ENCODE results near the gene IQGAP2. TPM values are rescaled to one million over a fixed set of nuclear protein-coding genes. Genes with fewer than 3 reads are reported as not detected.

IQGAP2 gene
- total RNA-seq, 1 donor from 2014 or later: 8.8 TPM

DNA sequence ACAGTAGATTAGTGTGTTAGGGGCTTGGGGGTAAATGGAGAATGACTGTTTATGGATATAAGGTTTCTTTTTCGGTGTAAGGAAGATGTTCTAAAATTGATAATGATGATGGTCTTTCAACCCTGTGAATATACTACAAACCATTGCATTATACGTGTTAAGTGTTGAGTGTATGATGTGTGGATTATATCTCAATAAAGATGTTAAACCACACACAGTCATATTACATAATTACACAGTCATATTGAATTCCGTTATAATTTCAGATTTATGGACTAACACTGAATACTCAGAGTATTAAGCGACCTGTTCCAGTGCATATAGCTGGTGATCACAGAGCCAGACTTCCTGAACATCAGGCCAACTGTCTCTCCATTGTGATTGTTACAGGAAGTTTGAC lies 152.0 kb downstream of the IQGAP2 start:
- Mint-ChIP-seq H3K4me3 (no peak overlapping the region), H3K27ac (no peak overlapping the region)
- CTCF ChIA-PET: no interaction called here

DNA sequence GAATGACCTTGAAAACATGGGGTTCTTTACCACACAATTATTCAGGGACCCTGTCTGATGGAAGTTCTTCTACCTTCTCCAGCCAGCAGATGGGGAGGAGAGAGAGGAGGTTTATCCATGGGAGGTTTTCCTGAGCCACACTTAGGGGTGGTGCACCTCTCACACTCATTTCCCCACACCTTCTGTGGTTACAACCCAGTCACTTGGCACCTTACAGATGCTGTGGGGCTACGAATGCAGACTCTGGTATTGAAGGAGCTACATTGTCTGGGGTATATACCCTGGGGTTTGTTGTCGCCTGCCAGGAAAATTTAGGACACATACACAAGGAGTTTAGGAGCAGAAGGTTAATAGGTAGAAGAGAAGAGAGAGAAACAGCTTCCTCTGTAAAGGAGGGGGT lies 152.6 kb downstream of the IQGAP2 start:
- no peak for ATAC-seq (ENCODE audit: low read depth)

More for the DNA sequence above, 152.0 kb downstream of the IQGAP2 start:
- intact Hi-C loops (cut with micrococcal nuclease): no loop called here
- DNase-seq (no peak), ATAC-seq (ENCODE audit: low read depth) (no peak)
- H3K36me3 Mint-ChIP-seq (ENCODE audit: low read depth): no peaks in the 10 kb centered on the region
- H3K4me1 Mint-ChIP-seq: peaks cover 15% of the 10 kb centered on the region
- no peaks in the 10 kb centered on the region for H3K9me3 Mint-ChIP-seq
- POLR2A ChIA-PET: no interaction called here
- H3K27me3 Mint-ChIP-seq: no peaks in the 10 kb centered on the region
- no peak for TF ChIP-seq CTCF (IDR thresholded peaks at IDR 0.05)

GRCh38 chr5:76556511-76557221 lies 153.6 kb downstream of the IQGAP2 start:
- H3K9me3 Mint-ChIP-seq: no peaks in the 10 kb centered on the region
- ChIA-PET POLR2A (interaction anchor here (0.8 kb wide), 1 partner anchor 9 kb away, joined by 3 read pairs; no protein-coding TSS in a partner anchor), CTCF (no interaction called here)
- no peak for DNase-seq
- H3K27ac Mint-ChIP-seq: peak overlapping the region; percentile 62
- intact Hi-C loops (cut with micrococcal nuclease): loop anchor here (1.0 kb wide), 1 partner anchor 9 kb away; no protein-coding TSS in a partner anchor
- no peak overlapping the region for H3K4me3 Mint-ChIP-seq
- no peaks in the 10 kb centered on the region for H3K27me3 Mint-ChIP-seq
- no peaks in the 10 kb centered on the region for H3K36me3 Mint-ChIP-seq (ENCODE audit: low read depth)
- no peak for TF ChIP-seq CTCF (IDR thresholded peaks at IDR 0.05)
- ATAC-seq (ENCODE audit: low read depth): peak; percentile 95
- peaks cover 15% of the 10 kb centered on the region for H3K4me1 Mint-ChIP-seq

More for the DNA sequence above, 152.6 kb downstream of the IQGAP2 start:
- peaks cover 15% of the 10 kb centered on the region for H3K4me1 Mint-ChIP-seq
- intact Hi-C loops (cut with micrococcal nuclease): loop anchor here (1.0 kb wide), 1 partner anchor 8 kb away; no protein-coding TSS in a partner anchor
- H3K36me3 Mint-ChIP-seq (ENCODE audit: low read depth): no peaks in the 10 kb centered on the region
- no peak for DNase-seq
- TF ChIP-seq CTCF (IDR thresholded peaks at IDR 0.05): no peak
- POLR2A ChIA-PET: no interaction called here
- no peaks in the 10 kb centered on the region for H3K27me3 Mint-ChIP-seq
- no peaks in the 10 kb centered on the region for H3K9me3 Mint-ChIP-seq
- H3K4me3 Mint-ChIP-seq: no peak overlapping the region
- no peak overlapping the region for H3K27ac Mint-ChIP-seq
- CTCF ChIA-PET: no interaction called here

DNA sequence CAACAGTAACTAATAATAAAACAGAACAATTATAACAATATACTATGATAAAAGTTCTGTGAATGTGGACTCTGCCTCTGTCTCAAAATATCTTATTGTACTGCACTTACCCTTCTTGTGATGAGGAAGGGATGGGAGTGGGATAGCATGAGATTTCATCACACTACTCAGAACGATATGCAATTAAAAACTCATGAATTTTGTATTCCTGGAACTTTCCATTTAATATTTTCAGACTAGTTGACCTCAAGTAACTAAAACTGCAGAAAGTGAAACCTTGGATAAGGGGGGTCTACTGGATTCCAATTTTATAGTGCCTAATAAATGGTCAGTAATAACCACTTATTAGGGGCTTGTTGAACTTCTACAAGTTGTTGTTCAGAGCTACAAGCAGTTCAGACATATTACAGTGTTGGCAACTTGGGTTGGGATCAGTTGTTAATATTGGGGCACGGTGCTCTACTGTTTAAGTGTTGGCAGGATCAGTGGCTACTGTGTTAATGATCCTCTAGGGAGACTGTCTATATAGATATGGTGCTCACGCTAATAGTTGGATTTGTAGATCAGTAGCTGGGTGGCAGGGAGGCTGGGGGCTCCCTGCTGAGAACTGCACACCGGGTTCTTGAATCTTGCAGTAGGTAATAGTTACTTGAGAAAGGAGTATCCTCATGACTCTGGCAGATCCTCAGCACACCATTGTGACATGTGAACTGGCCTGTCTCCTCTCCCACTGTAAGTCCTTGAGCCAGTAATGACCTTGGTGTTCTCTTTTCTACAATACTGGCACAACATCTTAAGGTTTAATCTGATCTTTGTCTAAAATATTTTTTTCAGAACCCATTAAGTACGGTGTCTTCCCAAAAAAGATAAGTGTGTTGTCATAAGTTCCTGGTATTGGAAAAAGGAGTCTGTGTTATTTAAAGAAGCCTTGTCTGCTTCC lies 158.1 kb downstream of the IQGAP2 start:
- Mint-ChIP-seq H3K4me3 (no peak overlapping the region), H3K27me3 (no peaks in the 10 kb centered on the region), H3K9me3 (no peaks in the 10 kb centered on the region), H3K4me1 (peaks cover 13% of the 10 kb centered on the region), H3K36me3 (ENCODE audit: low read depth) (no peaks in the 10 kb centered on the region), H3K27ac (no peak overlapping the region)
- TF ChIP-seq CTCF (IDR thresholded peaks at IDR 0.05): no peak
- POLR2A ChIA-PET: no interaction called here
- intact Hi-C loops (cut with micrococcal nuclease): no loop called here
- ATAC-seq (ENCODE audit: low read depth) (no peak), DNase-seq (no peak)
- CTCF ChIA-PET: no interaction called here

- DNase-seq: no peak
- CTCF ChIA-PET: no interaction called here
- Mint-ChIP-seq H3K4me1 (peaks cover 5% of the 10 kb centered on the region), H3K4me3 (no peak overlapping the region), H3K36me3 (ENCODE audit: low read depth) (no peaks in the 10 kb centered on the region), H3K27ac (no peak overlapping the region), H3K9me3 (no peaks in the 10 kb centered on the region), H3K27me3 (no peaks in the 10 kb centered on the region)
- no peak for ATAC-seq (ENCODE audit: low read depth)
- POLR2A ChIA-PET: no interaction called here
- TF ChIP-seq CTCF (IDR thresholded peaks at IDR 0.05): no peak
- intact Hi-C loops (cut with micrococcal nuclease): no loop called here
These were observed 158.9 kb downstream of the IQGAP2 start for GRCh38 chr5:76561959-76562358.

Measured in activated B cell treated with CpG ODN at 0.5 μM for 24 hours (primary cell).